HepG2 (cell line): Measurements from ENCODE around the gene SPATA25. TPM values are rescaled to one million over a fixed set of nuclear protein-coding genes. Genes with fewer than 3 reads are reported as not detected.

Experiments
- ARNTL ChIP-seq: sonication (generic); formaldehyde crosslinking; IDR thresholded peaks from 2 replicates; pipeline ENCODE4 v1.4.0; 2020; ENCODE audit warnings: mild to moderate bottlenecking, missing genetic modification reagents
- CBX2 ChIP-seq, 2 experiments: fragments of 200-600 bp in 1 of 2; sonication (generic); formaldehyde crosslinking in 1 of 2; IDR thresholded peaks; 2 replicates each; pipeline versions ENCODE4 v1.7.0 to v1.8.1; 2018 to 2022; ENCODE audit warnings: low read depth in 2 of 2, low read length in 1 of 2, mild to moderate bottlenecking in 1 of 2, missing genetic modification reagents in 1 of 2
- CC2D1A ChIP-seq: sonication (generic); formaldehyde crosslinking; IDR thresholded peaks from 2 replicates; pipeline ENCODE4 v1.8.1; 2023; ENCODE audit warnings: mild to moderate bottlenecking, missing genetic modification reagents
- CCDC6 ChIP-seq: sonication (generic); formaldehyde crosslinking; IDR thresholded peaks from 2 replicates; pipeline ENCODE4 v1.8.1; 2022; ENCODE audit warnings: mild to moderate bottlenecking, missing genetic modification reagents, moderate library complexity
- DPF2 ChIP-seq: sonication (generic); formaldehyde crosslinking; IDR thresholded peaks from 2 replicates; pipeline ENCODE4 v1.4.0; 2020; ENCODE audit warnings: mild to moderate bottlenecking, low read depth, missing genetic modification reagents, borderline replicate concordance
- FOSL2 ChIP-seq: sonication (generic); formaldehyde crosslinking; IDR thresholded peaks from 2 replicates; pipeline ENCODE4 v1.4.0; 2020; ENCODE audit warnings: missing genetic modification reagents
- HHEX ChIP-seq: IDR thresholded peaks from 2 replicates; pipeline ENCODE4 v1.6.1; 2016; ENCODE audit warnings: control low read depth
- KLF9 ChIP-seq: IDR thresholded peaks from 2 replicates; pipeline ENCODE4 v1.6.1; 2016; ENCODE audit warnings: low read depth
- MAFF ChIP-seq: IDR thresholded peaks from 2 replicates; pipeline ENCODE4 v1.6.1; 2011; ENCODE audit warnings: low read depth, low read length, improper control_type of control experiment
- XRCC5 ChIP-seq: fragments of 200-400 bp; formaldehyde crosslinking; optimal IDR thresholded peaks from 2 replicates; pipeline ENCODE3; 2017; ENCODE audit warnings: mild to moderate bottlenecking, low read length
- ZBTB10 ChIP-seq: sonication (generic); formaldehyde crosslinking; IDR thresholded peaks from 2 replicates; pipeline ENCODE4 v1.4.0; 2020; ENCODE audit warnings: missing genetic modification reagents, borderline replicate concordance
- ZFP37 ChIP-seq: sonication (generic); formaldehyde crosslinking; IDR thresholded peaks from 2 replicates; pipeline ENCODE4 v1.4.0; 2020; ENCODE audit warnings: missing genetic modification reagents, borderline replicate concordance
- ZNF605 ChIP-seq: sonication (generic); formaldehyde crosslinking; IDR thresholded peaks from 2 replicates; pipeline ENCODE4 v1.8.0; 2022; ENCODE audit warnings: mild to moderate bottlenecking, missing genetic modification reagents
- ZNF878 ChIP-seq: sonication (generic); formaldehyde crosslinking; IDR thresholded peaks from 2 replicates; pipeline ENCODE4 v1.8.1; 2023; ENCODE audit warnings: mild to moderate bottlenecking, missing genetic modification reagents, moderate library complexity
- polyA plus RNA-seq, 8 experiments: library from polyadenylated mRNA; depleted of rRNA in 3 of 8; stranded (reverse) in 7 of 8; unstranded in 1 of 8; fragments of >200 nt; fragmentation: Illumina TruSeq in 4 of 8; extraction: Trizol in 4 of 8; gene quantifications; 2 replicates each; pipeline versions ENCODE4 v1.2.1 to v1.2.3, GENCODE V29; 2011 to 2016; ENCODE audit warnings: low read depth in 4 of 8, missing spikeins in 1 of 8, mixed read lengths in 1 of 8; ENCODE audit not compliant: insufficient read depth in 1 of 8
- total RNA-seq, 5 experiments: library from RNA; depleted of rRNA; stranded (reverse); fragments of >200 nt; fragmentation: Illumina TruSeq; extraction: Trizol; gene quantifications; 2 replicates each; pipeline ENCODE4 v1.2.3, GENCODE V29; 2016; ENCODE audit warnings: low read depth in 1 of 5
- TF ChIP-seq, protein P1 (sequence below): IDR thresholded peaks from 2 replicates; pipeline ENCODE4 v1.6.1; 2016; ENCODE audit warnings: low read depth
- TF ChIP-seq, protein P2 (sequence below): sonication (generic); formaldehyde crosslinking; IDR thresholded peaks from 2 replicates; pipeline ENCODE4 v1.9.0; 2021; ENCODE audit warnings: missing genetic modification reagents, mild to moderate bottlenecking, borderline replicate concordance

The SPATA25 gene
- total and polyA plus RNA-seq, 2 of the 13 experiments (the other 11 are each of a cell fraction or from before 2014, with no cell fraction given), result 4.8 to 7.6 TPM

DNA sequence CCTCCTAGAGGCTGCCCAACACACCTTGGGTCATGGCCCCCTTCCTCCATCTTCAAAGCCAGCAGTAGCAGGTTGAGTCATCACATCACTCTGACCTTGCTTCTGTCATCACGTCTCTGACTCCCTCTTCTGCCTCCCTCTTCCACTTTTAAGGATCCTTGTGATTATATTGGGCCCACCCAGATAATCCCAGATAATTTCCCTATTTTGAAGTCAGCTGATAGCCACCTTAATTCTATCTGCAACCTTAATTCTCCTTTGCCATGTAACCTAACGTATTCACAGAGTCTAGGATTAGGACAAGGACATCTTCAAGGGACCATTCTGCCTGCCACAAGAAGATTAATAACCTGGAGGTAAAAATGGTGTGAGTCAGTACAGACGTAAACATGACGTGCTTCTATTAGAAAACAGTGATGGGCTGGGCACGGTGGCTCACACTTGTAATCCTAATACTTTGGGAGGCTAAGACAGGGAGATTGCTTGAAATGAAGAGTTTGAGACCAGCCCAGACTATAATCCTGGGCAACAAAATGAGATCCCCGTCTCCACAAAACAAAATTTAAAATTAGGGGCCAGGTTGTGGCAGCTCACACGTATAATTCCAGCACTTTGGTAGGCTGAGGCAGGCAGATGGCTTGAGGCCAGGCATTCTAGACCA, 26.7 kb downstream of the SPATA25 start (continued):
- TF ChIP-seq DPF2 (CRISPR knock-in tag), result no peak
- TF ChIP-seq, protein P1, sequence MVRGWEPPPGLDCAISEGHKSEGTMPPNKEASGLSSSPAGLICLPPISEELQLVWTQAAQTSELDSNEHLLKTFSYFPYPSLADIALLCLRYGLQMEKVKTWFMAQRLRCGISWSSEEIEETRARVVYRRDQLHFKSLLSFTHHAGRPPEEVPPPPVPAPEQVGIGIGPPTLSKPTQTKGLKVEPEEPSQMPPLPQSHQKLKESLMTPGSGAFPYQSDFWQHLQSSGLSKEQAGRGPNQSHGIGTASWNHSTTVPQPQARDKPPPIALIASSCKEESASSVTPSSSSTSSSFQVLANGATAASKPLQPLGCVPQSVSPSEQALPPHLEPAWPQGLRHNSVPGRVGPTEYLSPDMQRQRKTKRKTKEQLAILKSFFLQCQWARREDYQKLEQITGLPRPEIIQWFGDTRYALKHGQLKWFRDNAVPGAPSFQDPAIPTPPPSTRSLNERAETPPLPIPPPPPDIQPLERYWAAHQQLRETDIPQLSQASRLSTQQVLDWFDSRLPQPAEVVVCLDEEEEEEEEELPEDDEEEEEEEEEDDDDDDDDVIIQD (CRISPR knock-in tag), result no peak
- no peak for TF ChIP-seq MAFF
- TF ChIP-seq, protein P2, sequence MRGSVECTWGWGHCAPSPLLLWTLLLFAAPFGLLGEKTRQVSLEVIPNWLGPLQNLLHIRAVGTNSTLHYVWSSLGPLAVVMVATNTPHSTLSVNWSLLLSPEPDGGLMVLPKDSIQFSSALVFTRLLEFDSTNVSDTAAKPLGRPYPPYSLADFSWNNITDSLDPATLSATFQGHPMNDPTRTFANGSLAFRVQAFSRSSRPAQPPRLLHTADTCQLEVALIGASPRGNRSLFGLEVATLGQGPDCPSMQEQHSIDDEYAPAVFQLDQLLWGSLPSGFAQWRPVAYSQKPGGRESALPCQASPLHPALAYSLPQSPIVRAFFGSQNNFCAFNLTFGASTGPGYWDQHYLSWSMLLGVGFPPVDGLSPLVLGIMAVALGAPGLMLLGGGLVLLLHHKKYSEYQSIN (CRISPR knock-in tag), result no peak
- TF ChIP-seq ZFP37 (CRISPR knock-in tag), result no peak
- no peak for TF ChIP-seq ZBTB10 (CRISPR knock-in tag)
- no peak for TF ChIP-seq CCDC6 (CRISPR knock-in tag)
- no peak for TF ChIP-seq CC2D1A (CRISPR knock-in tag)
- 0 out of 2 replicates have a peak, but pooled peaks have one; percentile 47 for TF ChIP-seq ZNF878 (CRISPR knock-in tag)
- TF ChIP-seq XRCC5, result peak; percentile 5
- no peak for TF ChIP-seq KLF9 (CRISPR knock-in tag)
- no peak for TF ChIP-seq ARNTL (CRISPR knock-in tag)
- peak; percentile 49 for TF ChIP-seq FOSL2 (CRISPR knock-in tag)
- no peak for TF ChIP-seq ZNF605 (CRISPR knock-in tag)
- 0 out of 2 replicates have a peak, but pooled peaks have one; percentile 5 for TF ChIP-seq HHEX (CRISPR knock-in tag)
- no peak for TF ChIP-seq CBX2 (IDR thresholded peaks at IDR 0.05; ENCODE audit: low read depth, low read length)
- TF ChIP-seq CBX2 (CRISPR knock-in tag; IDR thresholded peaks at IDR 0.05; ENCODE audit: low read depth), result no peak
